Uterus (tissue), 2 donors: ENCODE data around the gene GMCL2.
A peak's percentile ranks its signal among the peaks of the same experiment; 100 is the strongest.

ENCODE experiments used
- CTCF ChIP-seq, 4 experiments: fragments of 200-600 bp in 2 of 4; fragments of 450-650 bp in 2 of 4; sonication (generic) in 2 of 4; IDR thresholded peaks; one replicate each; pipeline ENCODE4 v1.5.1; 2016 to 2019; ENCODE audit warnings: antibody characterized with exemption in 4 of 4, mild to moderate bottlenecking in 2 of 4, moderate library complexity in 1 of 4
- POLR2A ChIP-seq, 2 donors: fragments of 450-650 bp; IDR thresholded peaks; one replicate each; pipeline ENCODE4 v1.6.1; 2016; ENCODE audit warnings: antibody characterized with exemption in 2 of 2, mild to moderate bottlenecking in 1 of 2, moderate library complexity in 1 of 2

- peak; percentile 98 to 99 (median 98) for TF ChIP-seq CTCF (IDR thresholded peaks at IDR 0.05)
- TF ChIP-seq POLR2A (IDR thresholded peaks at IDR 0.05), result peak in 1 of 2 donors; percentile 19
Measured at GRCh38 chr5:178163772-178164735, 23.1 kb downstream of the GMCL2 start.
